ENCODE data around the gene TIMELESS. TPM values are rescaled to one million over a fixed set of nuclear protein-coding genes. Genes with fewer than 3 reads are reported as not detected.

Gene TIMELESS
- total RNA-seq, 1 experiment from 2014 or later, result 26.5 TPM

- H3K9me3 ChIP-seq (ENCODE audit: low read length), result no peaks in the 10 kb centered on the region
- H3K9me2 ChIP-seq (replicated peaks; ENCODE audit: low read length), result no peaks in the 10 kb centered on the region
- TF ChIP-seq EZH2 (IDR thresholded peaks at IDR 0.05; ENCODE audit: low read length, unreplicated experiment), result no peak
- TF ChIP-seq CTCF (conservative IDR thresholded peaks at IDR 0.05; ENCODE audit: low read depth, low read length), result no peak
- no peak for TF ChIP-seq EZH2phosphoT487 (IDR thresholded peaks at IDR 0.05; ENCODE audit: borderline replicate concordance, low read length)
- no peaks in the 10 kb centered on the region for H4K20me1 ChIP-seq (ENCODE audit: low read length)
- no peak overlapping the region for H2AFZ ChIP-seq (ENCODE audit: low read length)
- H3K79me2 ChIP-seq (ENCODE audit: low read length), result no peaks in the 10 kb centered on the region
- H3K4me2 ChIP-seq (ENCODE audit: low read length), result no peak overlapping the region
- no peak overlapping the region for H3K27ac ChIP-seq (ENCODE audit: low read length)
- no peak for ATAC-seq
- H3K36me3 ChIP-seq (ENCODE audit: low read depth, low read length), result no peaks in the 10 kb centered on the region
- H3K4me1 ChIP-seq (ENCODE audit: insufficient read depth, low read length), result no peaks in the 10 kb centered on the region
- intact Hi-C loops (cut with micrococcal nuclease), result no loop called here
- no peaks in the 10 kb centered on the region for H3F3A ChIP-seq (ENCODE audit: low read length, unreplicated experiment)
- CTCF ChIA-PET, result interaction anchor here (0.7 kb wide), 1 partner anchor 70 kb away, joined by 3 read pairs; no protein-coding TSS in a partner anchor
- no TSS peak for BruUV-seq (replicated peaks)
- H3K9ac ChIP-seq (ENCODE audit: low read length), result no peak overlapping the region
- DNase-seq, result no peak
- H3K4me3 ChIP-seq (ENCODE audit: low read length), result no peak overlapping the region
- no peaks in the 10 kb centered on the region for H3K27me3 ChIP-seq (ENCODE audit: low read length)
- POLR2A ChIA-PET (ENCODE audit: unreplicated experiment), result interaction anchor here (0.6 kb wide), 1 partner anchor 29 kb away, joined by 3 read pairs; no protein-coding TSS in a partner anchor
Observed at GRCh38 chr12:56389412-56389811, 59.8 kb downstream of the TIMELESS start.

- H3K4me1 ChIP-seq (ENCODE audit: insufficient read depth, low read length), result no peaks in the 10 kb centered on the region
- no peaks in the 10 kb centered on the region for H3K79me2 ChIP-seq (ENCODE audit: low read length)
- TF ChIP-seq EZH2phosphoT487 (IDR thresholded peaks at IDR 0.05; ENCODE audit: borderline replicate concordance, low read length) (no peak), EZH2 (IDR thresholded peaks at IDR 0.05; ENCODE audit: low read length, unreplicated experiment) (no peak), CTCF (conservative IDR thresholded peaks at IDR 0.05; ENCODE audit: low read depth, low read length) (no peak)
- H3K36me3 ChIP-seq (ENCODE audit: low read depth, low read length), result no peaks in the 10 kb centered on the region
- intact Hi-C loops (cut with micrococcal nuclease), result no loop called here
- ATAC-seq, result no peak
- H3K9me2 ChIP-seq (replicated peaks; ENCODE audit: low read length), result no peaks in the 10 kb centered on the region
- no peak for DNase-seq
- H3K27me3 ChIP-seq (ENCODE audit: low read length), result no peaks in the 10 kb centered on the region
- no peak overlapping the region for H3K9ac ChIP-seq (ENCODE audit: low read length)
- ChIA-PET CTCF (interaction anchor here (0.7 kb wide), 1 partner anchor 63 kb away, joined by 4 read pairs; no protein-coding TSS in a partner anchor), POLR2A (ENCODE audit: unreplicated experiment) (no interaction called here)
- no peaks in the 10 kb centered on the region for H3F3A ChIP-seq (ENCODE audit: low read length, unreplicated experiment)
- BruUV-seq (replicated peaks), result no TSS peak
- H3K4me3 ChIP-seq (ENCODE audit: low read length), result no peak overlapping the region
- H2AFZ ChIP-seq (ENCODE audit: low read length), result no peak overlapping the region
- no peak overlapping the region for H3K27ac ChIP-seq (ENCODE audit: low read length)
- no peaks in the 10 kb centered on the region for H3K9me3 ChIP-seq (ENCODE audit: low read length)
- no peaks in the 10 kb centered on the region for H4K20me1 ChIP-seq (ENCODE audit: low read length)
- H3K4me2 ChIP-seq (ENCODE audit: low read length), result no peak overlapping the region
Observed at GRCh38 chr12:56387152-56387736, 62.0 kb downstream of the TIMELESS start.

GRCh38 chr12:56385873-56386272 lies 63.4 kb downstream of the TIMELESS start:
- ATAC-seq (no peak), DNase-seq (peak; percentile 37)
- Histone ChIP-seq H3F3A (ENCODE audit: low read length, unreplicated experiment) (no peaks in the 10 kb centered on the region), H3K36me3 (ENCODE audit: low read depth, low read length) (no peaks in the 10 kb centered on the region), H3K4me2 (ENCODE audit: low read length) (no peak overlapping the region), H3K27ac (ENCODE audit: low read length) (no peak overlapping the region), H3K9ac (ENCODE audit: low read length) (no peak overlapping the region), H3K9me2 (replicated peaks; ENCODE audit: low read length) (no peaks in the 10 kb centered on the region), H3K4me1 (ENCODE audit: insufficient read depth, low read length) (no peaks in the 10 kb centered on the region), H2AFZ (ENCODE audit: low read length) (no peak overlapping the region), H3K9me3 (ENCODE audit: low read length) (no peaks in the 10 kb centered on the region), H4K20me1 (ENCODE audit: low read length) (no peaks in the 10 kb centered on the region), H3K27me3 (ENCODE audit: low read length) (no peaks in the 10 kb centered on the region), H3K79me2 (ENCODE audit: low read length) (no peaks in the 10 kb centered on the region), H3K4me3 (ENCODE audit: low read length) (no peak overlapping the region)
- ChIA-PET POLR2A (ENCODE audit: unreplicated experiment) (no interaction called here), CTCF (no interaction called here)
- no TSS peak for BruUV-seq (replicated peaks)
- TF ChIP-seq EZH2 (IDR thresholded peaks at IDR 0.05; ENCODE audit: low read length, unreplicated experiment) (no peak), EZH2phosphoT487 (IDR thresholded peaks at IDR 0.05; ENCODE audit: borderline replicate concordance, low read length) (no peak), CTCF (conservative IDR thresholded peaks at IDR 0.05; ENCODE audit: low read depth, low read length) (no peak)
- intact Hi-C loops (cut with micrococcal nuclease), result no loop called here
